Right lung (tissue), 5 donors: Measurements from ENCODE around the gene CRAT. TPM values are rescaled to one million over a fixed set of nuclear protein-coding genes. Genes with fewer than 3 reads are reported as not detected.

Source experiments
- DNase-seq, 2 donors: peaks; one replicate each; pipeline ENCODE4 v3.0.0-alpha.2; 2013
- polyA plus RNA-seq, 5 donors: library from polyadenylated mRNA; unstranded; fragments of 120-200 nt; gene quantifications; one replicate each; pipeline versions ENCODE4 v1.2.1 to v1.2.3, GENCODE V29; 2013; ENCODE audit warnings: inconsistent platforms in 1 of 5, low replicate concordance in 1 of 5; ENCODE audit not compliant: insufficient read length in 5 of 5, insufficient read depth in 1 of 5

CRAT gene
- polyA plus RNA-seq, 5 donors, result 19.3 to 31.8 (median 22.0) TPM

DNA sequence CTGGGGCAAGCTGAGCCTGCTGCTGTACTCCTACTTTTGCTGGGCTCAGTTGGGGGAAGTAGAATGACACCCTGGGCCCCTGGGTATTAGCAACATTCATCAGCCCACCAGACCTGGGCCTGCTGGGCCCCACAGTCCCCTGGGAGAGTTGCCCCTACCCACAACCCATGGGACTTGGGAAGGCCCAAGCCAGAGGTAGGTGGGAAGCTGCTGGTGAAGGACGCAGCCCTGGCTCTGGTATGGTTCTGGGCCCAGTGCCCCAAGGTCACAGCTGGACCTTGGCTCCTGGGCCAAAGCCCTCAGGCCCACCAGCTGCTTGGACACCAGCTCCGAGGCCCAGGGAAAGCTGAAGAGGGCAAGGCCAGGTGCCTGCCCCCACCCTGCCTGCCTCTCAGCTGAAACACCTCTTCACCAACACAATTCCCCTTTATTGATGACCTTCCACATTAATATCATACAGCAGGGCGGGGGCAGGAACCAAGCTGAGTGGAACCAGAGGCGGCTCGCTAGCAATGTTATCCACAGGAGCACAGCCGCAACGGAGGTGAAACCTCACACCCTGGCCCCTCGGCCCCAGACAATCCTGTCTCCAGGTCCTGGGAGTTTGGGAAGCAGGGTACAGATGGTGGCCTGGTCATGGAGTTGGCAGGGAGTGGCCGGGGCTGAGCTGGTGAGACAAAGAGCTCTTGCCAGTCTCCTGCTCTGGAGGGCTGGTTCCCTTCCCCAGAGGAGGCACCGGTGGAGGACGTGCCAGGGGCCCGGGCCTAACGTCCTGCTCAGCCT, 16.0 kb downstream of the CRAT start:
- no peak for DNase-seq

DNA sequence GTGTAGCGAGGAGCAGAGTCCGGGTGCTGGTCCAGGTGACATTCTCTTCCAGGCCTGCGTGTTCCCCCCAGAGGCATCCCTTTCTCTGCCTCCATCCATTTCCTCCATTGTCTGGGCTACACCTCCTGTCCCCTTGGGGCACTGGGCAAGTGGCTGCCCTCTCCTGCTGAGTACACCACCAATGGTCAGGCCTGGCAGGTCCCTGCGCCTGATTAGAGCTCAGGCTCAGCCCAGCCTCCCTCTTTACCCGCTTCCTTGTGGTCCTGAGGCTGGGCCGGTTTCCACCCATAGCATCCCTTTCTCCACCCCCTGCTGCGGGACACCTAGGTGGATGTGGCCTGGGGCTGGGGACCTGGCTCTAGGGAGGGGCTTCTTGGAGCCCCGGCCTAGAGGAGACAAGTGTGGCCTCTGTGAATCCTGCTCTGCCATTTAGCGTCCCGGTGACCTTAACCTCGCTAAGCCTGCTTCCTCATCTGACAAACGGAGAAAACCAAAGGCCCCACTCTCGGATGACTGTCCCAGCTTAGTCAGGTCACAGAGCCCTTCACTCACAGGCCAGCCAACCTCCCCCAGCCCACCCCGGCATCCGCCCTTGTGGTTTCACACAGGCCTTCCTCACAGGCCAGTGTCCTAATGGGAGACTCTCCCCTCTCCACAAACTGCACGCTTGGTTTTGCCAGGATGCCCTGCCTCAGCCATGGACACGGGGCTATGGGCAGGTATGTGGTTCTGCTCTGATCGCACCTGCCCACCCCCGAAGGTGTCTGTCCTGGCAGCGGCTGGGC, 16.8 kb downstream of the CRAT start:
- DNase-seq, result no peak

GRCh38 chr9:129089246-129089645, 21.3 kb downstream of the CRAT start:
- no peak for DNase-seq

GRCh38 chr9:129084087-129084486, 26.5 kb downstream of the CRAT start:
- DNase-seq, result no peak

- DNase-seq, result no peak
These were observed 29.1 kb downstream of the CRAT start for GRCh38 chr9:129081388-129081904.

- DNase-seq, result peak; percentile 99
These were observed 29.8 kb downstream of the CRAT start, which contains the start of gene DOLPP1 for GRCh38 chr9:129080601-129081387. TSS of gene DOLPP1 (plus strand) at chr9:129081111. CDS start at chr9:129081132, 21 bp downstream.

GRCh38 chr9:129080298-129080600, 30.3 kb downstream of the CRAT start:
- DNase-seq, result no peak

DNA sequence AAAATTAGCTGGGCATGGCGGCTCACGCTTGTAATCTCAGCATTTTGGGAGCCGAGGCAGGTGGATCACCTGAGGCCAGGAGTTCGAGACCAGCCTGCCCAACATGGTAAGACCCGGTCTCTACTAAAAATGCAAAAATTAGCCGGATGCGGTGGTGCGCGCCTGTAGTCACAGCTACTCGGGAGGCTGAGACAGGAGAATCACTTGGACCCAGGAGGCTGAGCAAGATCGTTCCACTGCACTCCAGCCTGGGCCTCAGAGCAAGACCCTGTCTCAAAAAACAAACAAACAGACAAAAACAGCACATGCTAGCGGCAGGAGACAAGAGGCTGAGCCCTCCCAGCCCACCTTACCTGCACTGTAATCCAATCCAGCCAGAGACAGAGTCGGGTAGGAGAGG, 30.8 kb downstream of the CRAT start:
- no peak for DNase-seq

DNA sequence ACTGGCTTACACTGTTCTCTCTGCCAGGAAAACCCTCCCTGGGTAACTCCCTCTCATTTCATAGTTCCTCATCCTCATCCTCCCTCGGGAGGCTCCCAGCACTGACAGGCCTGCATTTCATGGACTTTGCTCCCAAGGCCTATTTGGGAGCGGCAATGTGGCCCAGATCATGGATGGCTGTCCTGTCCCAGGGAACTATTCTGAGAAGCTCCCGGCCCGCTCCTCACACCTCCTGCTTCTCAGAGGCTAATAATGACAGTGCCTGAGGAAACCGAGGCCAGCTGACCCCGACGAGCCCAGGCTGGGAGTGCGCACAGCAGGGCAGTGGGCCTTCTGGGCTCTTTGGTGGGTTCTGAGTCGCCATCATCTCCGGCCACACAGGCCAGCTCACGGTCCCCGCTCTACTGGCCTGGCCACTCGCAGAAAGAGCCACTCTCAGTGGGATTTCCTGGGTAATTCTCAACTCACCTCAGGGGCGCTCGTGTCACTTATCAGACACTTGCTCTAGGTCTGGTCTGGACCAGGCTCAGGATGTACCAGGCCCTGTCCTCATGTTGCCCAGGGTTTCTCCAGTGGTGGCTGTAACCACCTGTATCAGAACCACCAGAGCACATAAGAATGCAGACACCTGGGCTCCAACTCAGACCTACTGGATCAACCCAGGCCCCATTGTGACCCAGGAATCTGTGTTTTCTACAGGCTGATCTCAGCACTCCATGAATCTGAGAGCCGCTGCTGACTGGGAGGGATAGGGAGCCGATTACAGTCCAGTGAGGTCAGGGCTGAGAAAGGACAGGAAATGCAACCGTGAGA, 31.7 kb downstream of the CRAT start:
- no peak for DNase-seq

- DNase-seq, result no peak
These were observed 33.4 kb downstream of the CRAT start for GRCh38 chr9:129077236-129077635.

DNA sequence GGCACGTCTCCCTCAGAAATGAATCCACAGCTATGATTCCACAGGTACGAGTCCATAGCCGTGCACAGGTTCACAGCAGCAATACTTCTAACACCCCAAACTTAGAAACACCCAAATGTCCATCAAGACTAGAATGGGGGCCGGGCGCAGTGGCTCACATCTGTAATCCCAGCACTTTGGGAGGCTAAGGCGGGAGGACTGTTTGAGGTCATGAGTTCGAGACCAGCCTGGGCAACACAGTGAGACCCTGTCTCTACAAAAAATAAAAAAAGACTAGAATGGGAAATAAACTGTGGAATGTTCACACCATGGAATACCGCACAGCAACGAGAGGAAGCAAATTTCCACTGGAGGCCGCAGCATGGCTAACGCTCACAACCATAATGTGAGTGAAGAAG, 34.0 kb downstream of the CRAT start:
- DNase-seq, result no peak

DNA sequence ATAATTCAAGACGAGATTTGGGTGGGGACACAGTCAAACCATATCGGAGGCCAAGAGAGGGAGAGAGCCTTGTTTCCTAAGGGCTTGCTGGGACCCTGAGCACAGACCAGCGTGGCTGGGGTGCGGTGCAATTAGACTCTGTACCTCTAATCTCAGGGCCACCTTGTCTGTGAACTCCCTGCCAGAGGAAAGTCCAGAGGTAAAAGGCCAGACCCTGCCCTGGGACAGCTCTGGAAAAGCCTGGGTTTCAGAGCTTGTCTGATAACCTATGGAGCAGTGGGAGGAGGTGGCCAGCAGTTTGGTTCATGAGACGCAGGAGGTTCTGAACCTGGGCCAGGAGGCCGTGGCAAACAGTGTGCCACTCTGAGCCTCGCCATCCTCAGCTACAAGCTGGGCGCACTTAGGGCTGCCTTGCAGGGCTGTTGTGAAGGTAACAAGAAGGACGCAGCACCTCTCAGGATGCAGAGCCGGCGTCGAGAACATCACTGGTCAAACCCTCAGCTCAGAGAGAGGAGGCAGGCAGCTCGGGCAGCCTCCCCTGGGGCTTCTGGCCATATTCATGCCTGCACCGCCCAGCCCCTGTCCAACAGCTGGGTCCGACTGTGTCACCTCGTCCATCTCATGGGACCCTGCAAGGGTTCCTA, 34.5 kb downstream of the CRAT start:
- no peak for DNase-seq

- DNase-seq, result no peak
These were observed 36.5 kb downstream of the CRAT start for GRCh38 chr9:129074106-129074505.

GRCh38 chr9:129073404-129073803, 37.2 kb downstream of the CRAT start:
- DNase-seq, result no peak

GRCh38 chr9:129072171-129072570, 38.4 kb downstream of the CRAT start:
- no peak for DNase-seq

- no peak for DNase-seq
These were observed 39.0 kb downstream of the CRAT start for GRCh38 chr9:129071526-129072126.

DNA sequence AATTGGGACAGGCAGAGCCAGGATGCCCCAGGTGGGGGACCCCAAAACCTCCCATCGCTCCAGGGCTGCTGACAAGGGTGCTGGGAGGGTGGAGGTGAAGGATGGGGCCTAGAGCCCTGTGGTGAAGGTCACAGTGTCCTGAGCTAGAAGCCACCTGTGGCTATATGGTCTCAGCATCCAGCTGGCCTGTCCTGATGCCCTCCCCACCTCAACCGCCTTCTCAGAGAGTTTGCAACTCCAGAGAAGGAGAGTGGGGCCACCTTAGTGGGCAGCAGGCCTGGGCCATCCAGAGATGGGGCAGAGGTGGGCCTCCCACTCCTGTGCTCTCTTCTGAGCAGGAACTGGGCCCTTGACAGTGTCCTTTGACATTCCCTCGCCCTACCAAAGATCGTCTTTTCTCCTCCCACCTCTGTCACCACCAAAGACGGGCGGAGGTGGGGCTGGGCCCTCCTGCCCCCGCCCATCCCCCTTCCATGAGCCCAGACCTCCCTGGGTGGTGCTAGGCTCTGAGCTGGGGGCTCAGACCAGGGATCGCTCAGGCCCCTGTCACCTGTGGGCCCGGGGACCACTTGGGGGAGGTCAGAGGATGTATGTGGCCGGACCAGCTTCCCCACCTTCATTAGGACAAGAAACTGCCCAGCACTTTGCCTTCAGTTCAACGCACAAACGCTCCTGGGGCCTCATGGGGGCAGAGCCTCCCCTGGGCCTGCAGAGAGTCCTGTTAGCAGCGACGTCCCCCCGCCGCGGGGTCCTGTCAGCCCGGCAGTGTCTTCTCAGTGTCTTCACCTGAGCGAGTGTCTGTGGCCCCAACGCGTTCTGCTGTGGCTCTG, 39.7 kb downstream of the CRAT start:
- no peak for DNase-seq

GRCh38 chr9:129069862-129070641, 40.5 kb downstream of the CRAT start:
- no peak for DNase-seq
